ENCODE measurements around the gene GFRA3.
"Not testable (repeated sequence)": the region's sequence is repeated elsewhere in the genome, so short reads cannot be mapped to it uniquely, and the experiment has no call there.

Gene GFRA3

GRCh38 chr5:138271281-138271680, 3.1 kb downstream of the GFRA3 start:
- H3K27ac ChIP-seq, result no peak overlapping the region
- no peak for TF ChIP-seq ZFX (IDR thresholded peaks at IDR 0.05)
- TF ChIP-seq, protein P1, sequence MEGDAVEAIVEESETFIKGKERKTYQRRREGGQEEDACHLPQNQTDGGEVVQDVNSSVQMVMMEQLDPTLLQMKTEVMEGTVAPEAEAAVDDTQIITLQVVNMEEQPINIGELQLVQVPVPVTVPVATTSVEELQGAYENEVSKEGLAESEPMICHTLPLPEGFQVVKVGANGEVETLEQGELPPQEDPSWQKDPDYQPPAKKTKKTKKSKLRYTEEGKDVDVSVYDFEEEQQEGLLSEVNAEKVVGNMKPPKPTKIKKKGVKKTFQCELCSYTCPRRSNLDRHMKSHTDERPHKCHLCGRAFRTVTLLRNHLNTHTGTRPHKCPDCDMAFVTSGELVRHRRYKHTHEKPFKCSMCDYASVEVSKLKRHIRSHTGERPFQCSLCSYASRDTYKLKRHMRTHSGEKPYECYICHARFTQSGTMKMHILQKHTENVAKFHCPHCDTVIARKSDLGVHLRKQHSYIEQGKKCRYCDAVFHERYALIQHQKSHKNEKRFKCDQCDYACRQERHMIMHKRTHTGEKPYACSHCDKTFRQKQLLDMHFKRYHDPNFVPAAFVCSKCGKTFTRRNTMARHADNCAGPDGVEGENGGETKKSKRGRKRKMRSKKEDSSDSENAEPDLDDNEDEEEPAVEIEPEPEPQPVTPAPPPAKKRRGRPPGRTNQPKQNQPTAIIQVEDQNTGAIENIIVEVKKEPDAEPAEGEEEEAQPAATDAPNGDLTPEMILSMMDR (conservative IDR thresholded peaks at IDR 0.05), result no peak

DNA sequence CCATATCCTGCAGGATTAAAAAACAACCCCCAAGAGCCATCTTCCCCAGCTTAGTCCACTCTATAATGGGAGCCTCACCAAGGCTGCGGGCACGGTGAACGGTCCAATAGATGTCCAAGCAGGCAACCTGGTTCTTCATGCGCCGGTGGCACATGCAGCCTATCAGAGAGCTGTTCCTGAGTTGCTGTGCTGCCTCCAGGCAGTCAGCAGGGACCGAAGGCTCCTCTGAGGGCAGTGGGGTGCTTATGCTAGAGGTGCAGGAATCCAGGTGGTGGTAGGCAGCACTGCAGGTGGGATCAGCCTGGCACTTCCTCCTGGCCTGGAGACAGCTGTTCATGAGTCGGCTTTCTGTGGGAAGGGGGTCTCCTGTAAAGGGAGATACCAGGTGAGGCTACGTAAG, 10.2 kb downstream of the GFRA3 start:
- H3K27ac ChIP-seq, result no peak overlapping the region
- TF ChIP-seq, protein P1 (conservative IDR thresholded peaks at IDR 0.05), result no peak
- TF ChIP-seq ZFX (IDR thresholded peaks at IDR 0.05), result no peak

DNA sequence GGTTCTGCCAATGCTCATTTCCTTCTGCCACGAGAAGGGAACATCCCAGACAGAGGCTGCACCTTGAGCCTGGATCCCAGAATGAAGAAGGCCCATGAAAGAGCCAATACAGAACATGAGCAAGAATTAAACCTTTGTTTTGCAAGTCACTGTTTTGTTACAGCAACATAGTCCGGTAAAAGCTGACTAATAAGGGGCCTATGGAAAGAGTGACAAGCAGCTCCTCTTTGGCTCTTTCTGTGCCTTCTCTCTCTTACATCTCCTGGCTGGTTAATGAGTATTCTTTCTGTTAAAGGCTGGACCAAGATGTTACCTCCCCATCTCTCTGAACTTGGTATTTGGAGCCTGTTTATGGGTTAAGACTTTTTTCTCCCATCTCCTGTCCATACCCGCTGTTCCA, 10.8 kb downstream of the GFRA3 start:
- H3K27ac ChIP-seq, result no peak overlapping the region
- TF ChIP-seq ZFX (IDR thresholded peaks at IDR 0.05), result no peak
- TF ChIP-seq, protein P1 (conservative IDR thresholded peaks at IDR 0.05), result no peak

- TF ChIP-seq, protein P1 (conservative IDR thresholded peaks at IDR 0.05), result no peak
- no peak for TF ChIP-seq ZFX (IDR thresholded peaks at IDR 0.05)
- H3K27ac ChIP-seq, result no peak overlapping the region
These were observed 15.6 kb downstream of the GFRA3 start for GRCh38 chr5:138258704-138259292.

- H3K27ac ChIP-seq, result no peak overlapping the region
- TF ChIP-seq, protein P1 (conservative IDR thresholded peaks at IDR 0.05), result no peak
- TF ChIP-seq ZFX (IDR thresholded peaks at IDR 0.05), result no peak
These were observed 16.8 kb downstream of the GFRA3 start for GRCh38 chr5:138257583-138257982.

- TF ChIP-seq ZFX (IDR thresholded peaks at IDR 0.05), result no peak
- TF ChIP-seq, protein P1 (conservative IDR thresholded peaks at IDR 0.05), result no peak
- H3K27ac ChIP-seq, result no peak overlapping the region
These were observed 21.5 kb downstream of the GFRA3 start for GRCh38 chr5:138252944-138253343.

DNA sequence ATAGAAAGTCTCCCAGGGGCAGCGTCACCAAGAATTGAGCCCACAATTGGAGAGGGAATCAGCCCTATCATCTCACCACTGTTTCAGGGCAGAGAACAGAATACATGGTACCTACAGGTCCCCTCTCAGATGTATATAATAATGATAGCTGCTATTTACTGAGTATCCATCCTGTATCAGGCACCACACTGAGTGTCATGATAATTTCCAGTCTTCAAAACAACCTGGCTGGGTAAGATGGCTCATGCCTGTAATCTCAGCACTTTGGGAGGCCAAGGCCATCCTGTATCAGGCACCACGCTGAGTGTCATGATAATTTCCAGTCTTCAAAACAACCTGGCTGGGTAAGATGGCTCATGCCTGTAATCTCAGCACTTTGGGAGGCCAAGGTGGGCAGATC, 26.6 kb downstream of the GFRA3 start:
- not testable (repeated sequence) for H3K27ac ChIP-seq

GRCh38 chr5:138246822-138247221, 27.6 kb downstream of the GFRA3 start:
- TF ChIP-seq, protein P1 (conservative IDR thresholded peaks at IDR 0.05), result no peak
- no peak for TF ChIP-seq ZFX (IDR thresholded peaks at IDR 0.05)
- H3K27ac ChIP-seq, result no peak overlapping the region

All from C4-2B (cell line).